Endothelial cell of umbilical vein (primary cell): ENCODE results near the gene MYBPC1. TPM values are rescaled to one million over a fixed set of nuclear protein-coding genes. Genes with fewer than 3 reads are reported as not detected.

Experiments used
- BruUV-seq: library from RNA; stranded (reverse); fragments of 400-500 nt; replicated peaks from 2 replicates; lab custom pipeline; 2021; lab: Mats Ljungman, UMichigan
- CTCF ChIA-PET: fragments of 300-600, 350-600 bp; sonication (Branson Sonifier 250); formaldehyde crosslinking; loops from one replicate; lab custom pipeline; 2021; ENCODE audit warnings: antibody characterized with exemption, inconsistent platforms; lab: Charles Lee
- POLR2A ChIA-PET: fragments of 300-600, 350-600 bp; sonication (Branson Sonifier 250); formaldehyde crosslinking; loops from one replicate; lab custom pipeline; 2021; ENCODE audit warnings: antibody characterized with exemption, inconsistent platforms; lab: Charles Lee
- DNase-seq: peaks from one replicate; pipeline ENCODE4 v3.0.0-alpha.2; 2011; ENCODE audit warnings: low read depth, low spot score
- FAIRE-seq: peaks from 2 replicates; lab custom pipeline; 2011; peaks lifted over from hg19 to GRCh38; lab: Jason Lieb, UNC
- H2AFZ ChIP-seq: 2 replicates; pipeline ENCODE4 v1.6.0; 2012; ENCODE audit warnings: low read depth, low read length, control low read depth, inconsistent platforms
- H3K27ac ChIP-seq: 2 replicates; pipeline ENCODE4 v1.5.1; 2011; ENCODE audit warnings: low read depth, mild to moderate bottlenecking, control low read depth, low read length, moderate library complexity; ENCODE audit not compliant: insufficient read depth
- H3K27me3 ChIP-seq, 2 experiments: 2 replicates each; pipeline versions ENCODE4 v1.6.0 to v1.6.1; 2011; ENCODE audit warnings: low read length in 2 of 2, mixed read lengths in 1 of 2; ENCODE audit not compliant: control insufficient read depth in 2 of 2, insufficient read depth in 2 of 2
- H3K36me3 ChIP-seq, 2 experiments: 2 replicates in 1 of 2; 3 replicates in 1 of 2; pipeline ENCODE4 v1.5.1; 2011; ENCODE audit warnings: low read length in 2 of 2, mild to moderate bottlenecking in 1 of 2, moderate library complexity in 1 of 2; ENCODE audit not compliant: control insufficient read depth in 2 of 2, insufficient read depth in 2 of 2; ENCODE audit errors: extremely low read depth in 1 of 2
- H3K4me1 ChIP-seq: 3 replicates; pipeline ENCODE4 v1.5.1; 2011; ENCODE audit warnings: mild to moderate bottlenecking, low read length; ENCODE audit not compliant: control insufficient read depth, insufficient read depth; ENCODE audit errors: extremely low read depth
- H3K4me2 ChIP-seq: 2 replicates; pipeline ENCODE4 v1.6.1; 2011; ENCODE audit warnings: low read length, control low read depth, mixed read lengths; ENCODE audit not compliant: insufficient read depth
- H3K4me3 ChIP-seq, 3 experiments: fragments of 200-600 bp in 1 of 3; sonication (generic), shearing (Covaris generic) in 1 of 3; replicated peaks in 1 of 3; 2 replicates each; pipeline ENCODE4 v1.5.1; 2011 to 2016; ENCODE audit warnings: control low read depth in 3 of 3, low read length in 3 of 3, mild to moderate bottlenecking in 2 of 3, inconsistent platforms in 1 of 3, low read depth in 1 of 3, moderate library complexity in 1 of 3; ENCODE audit not compliant: insufficient read depth in 1 of 3
- H3K79me2 ChIP-seq: 2 replicates; pipeline ENCODE4 v1.6.0; 2012; ENCODE audit warnings: low read length, inconsistent platforms; ENCODE audit not compliant: control insufficient read depth, insufficient read depth
- H3K9ac ChIP-seq: replicated peaks from 2 replicates; pipeline ENCODE3; 2011; ENCODE audit warnings: low read length, control low read depth; ENCODE audit not compliant: insufficient read depth; ENCODE audit errors: extremely low read depth
- H3K9me1 ChIP-seq: replicated peaks from 3 replicates; pipeline ENCODE4 v1.6.0; 2011; ENCODE audit warnings: mild to moderate bottlenecking, low read length; ENCODE audit not compliant: control insufficient read depth, insufficient read depth; ENCODE audit errors: extremely low read depth
- H3K9me3 ChIP-seq: replicated peaks from 2 replicates; pipeline ENCODE4 v1.5.1; 2012; ENCODE audit warnings: low read length, inconsistent platforms; ENCODE audit not compliant: control insufficient read depth, insufficient read depth
- H4K20me1 ChIP-seq: replicated peaks from 2 replicates; pipeline ENCODE3; 2011; ENCODE audit warnings: mild to moderate bottlenecking, low read length; ENCODE audit not compliant: control insufficient read depth, insufficient read depth; ENCODE audit errors: extremely low read depth
- EZH2 ChIP-seq: IDR thresholded peaks from 2 replicates; pipeline ENCODE4 v1.6.1; 2012; ENCODE audit warnings: borderline replicate concordance, low read depth, mild to moderate bottlenecking, moderate library complexity, low read length, inconsistent platforms; ENCODE audit not compliant: severe bottlenecking
- FOS ChIP-seq: IDR thresholded peaks from 2 replicates; pipeline ENCODE4 v1.6.1; 2011; ENCODE audit warnings: mild to moderate bottlenecking, low read length, moderate library complexity, borderline replicate concordance; ENCODE audit not compliant: insufficient read depth
- GATA2 ChIP-seq: IDR thresholded peaks from 2 replicates; pipeline ENCODE4 v1.7.0; 2011; ENCODE audit warnings: low read depth, mild to moderate bottlenecking, moderate library complexity, mixed read lengths, low read length; ENCODE audit not compliant: insufficient read length, insufficient read depth
- JUN ChIP-seq: IDR thresholded peaks from 2 replicates; pipeline ENCODE4 v1.6.1; 2011; ENCODE audit warnings: borderline replicate concordance, low read depth; ENCODE audit not compliant: insufficient read length, insufficient read depth
- MAX ChIP-seq: IDR thresholded peaks from 2 replicates; pipeline ENCODE4 v1.6.1; 2011; ENCODE audit not compliant: insufficient read depth, insufficient read length
- MYC ChIP-seq: IDR thresholded peaks from one replicate; pipeline ENCODE4 v1.6.1; 2011; ENCODE audit warnings: mild to moderate bottlenecking, low read depth, low read length
- POLR2A ChIP-seq: IDR thresholded peaks from 2 replicates; pipeline ENCODE4 v1.6.1; 2012; ENCODE audit warnings: low read depth, mild to moderate bottlenecking, control low read depth, low read length
- POLR2AphosphoS5 ChIP-seq: IDR thresholded peaks from 2 replicates; pipeline ENCODE4 v1.6.1; 2012; ENCODE audit warnings: low read depth, mild to moderate bottlenecking, control low read depth, low read length, moderate library complexity; ENCODE audit not compliant: insufficient read depth
- dilution Hi-C: fragments of 300-500 bp; cut with MboI; formaldehyde crosslinking; loops from one replicate; pipeline ENCODE4 v1.15.0; 2019; ENCODE audit warnings: low sequenced_read_pairs; ENCODE audit not compliant: extremely low pct_ligation_motif_present
- intact Hi-C: fragments of 100-400 bp; cut with micrococcal nuclease; formaldehyde crosslinking; loops from one replicate; pipeline ENCODE4 v1.10.0; 2022
- polyA plus RNA-seq, 4 experiments: library from polyadenylated mRNA; depleted of rRNA in 3 of 4; stranded (reverse) in 3 of 4; unstranded in 1 of 4; fragments of >200 nt; gene quantifications; 2 replicates each; pipeline versions ENCODE4 v1.2.1 to v1.2.3, GENCODE V29; 2011 to 2012; ENCODE audit warnings: missing spikeins in 1 of 4
- total RNA-seq: library from RNA; stranded (reverse); gene quantifications from 2 replicates; pipeline ENCODE4 v1.2.3, GENCODE V29; 2021
- TF ChIP-seq, protein P1 (sequence below), 2 donors: IDR thresholded peaks; 1 replicate in 1 of 2; 2 replicates in 1 of 2; pipeline ENCODE4 v1.5.1; 2011; ENCODE audit warnings: low read length in 2 of 2, mild to moderate bottlenecking in 2 of 2, moderate library complexity in 2 of 2, control low read depth in 1 of 2, inconsistent platforms in 1 of 2, low read depth in 1 of 2; ENCODE audit not compliant: insufficient read depth in 1 of 2; ENCODE audit errors: extremely low read depth in 1 of 2

The MYBPC1 gene
- total and polyA plus RNA-seq, 2 donors (not counting 3 experiments of a cell fraction or from before 2014, with no cell fraction given), result not detected

DNA sequence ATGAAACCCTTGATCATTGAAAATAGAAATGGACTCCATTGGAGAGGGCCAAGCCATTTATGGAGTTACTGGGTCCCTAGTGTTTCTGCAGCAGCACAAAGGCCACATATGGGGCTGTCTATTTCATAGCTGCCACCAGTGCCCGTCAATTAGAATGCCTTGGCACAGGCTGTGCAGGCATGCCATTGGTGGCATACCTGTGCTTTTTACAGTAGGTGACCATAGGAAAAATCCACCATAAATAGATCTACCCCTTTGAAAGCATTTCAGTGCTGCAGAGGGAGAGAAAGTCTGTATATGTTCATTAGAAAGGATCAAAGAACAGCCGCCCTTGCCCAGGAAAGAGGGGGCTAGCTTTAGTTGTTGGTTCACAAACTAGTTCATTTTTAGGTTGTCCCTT lies 13.1 kb downstream of the MYBPC1 start:
- dilution Hi-C loops, result no loop called here
- CTCF ChIA-PET, result interaction anchor here (0.5 kb wide), 1 partner anchor 76 kb away, joined by 4 read pairs; no protein-coding TSS in a partner anchor

More for the DNA sequence above, 13.1 kb downstream of the MYBPC1 start:
- DNase-seq (no peak), FAIRE-seq (no peak)
- no peak for TF ChIP-seq POLR2AphosphoS5
- TF ChIP-seq POLR2A, result no peak
- TF ChIP-seq MAX, result no peak
- TF ChIP-seq GATA2, result no peak
- TF ChIP-seq JUN, result no peak
- TF ChIP-seq EZH2, result no peak
- no peak for TF ChIP-seq FOS
- TF ChIP-seq MYC, result no peak
- TF ChIP-seq, protein P1, sequence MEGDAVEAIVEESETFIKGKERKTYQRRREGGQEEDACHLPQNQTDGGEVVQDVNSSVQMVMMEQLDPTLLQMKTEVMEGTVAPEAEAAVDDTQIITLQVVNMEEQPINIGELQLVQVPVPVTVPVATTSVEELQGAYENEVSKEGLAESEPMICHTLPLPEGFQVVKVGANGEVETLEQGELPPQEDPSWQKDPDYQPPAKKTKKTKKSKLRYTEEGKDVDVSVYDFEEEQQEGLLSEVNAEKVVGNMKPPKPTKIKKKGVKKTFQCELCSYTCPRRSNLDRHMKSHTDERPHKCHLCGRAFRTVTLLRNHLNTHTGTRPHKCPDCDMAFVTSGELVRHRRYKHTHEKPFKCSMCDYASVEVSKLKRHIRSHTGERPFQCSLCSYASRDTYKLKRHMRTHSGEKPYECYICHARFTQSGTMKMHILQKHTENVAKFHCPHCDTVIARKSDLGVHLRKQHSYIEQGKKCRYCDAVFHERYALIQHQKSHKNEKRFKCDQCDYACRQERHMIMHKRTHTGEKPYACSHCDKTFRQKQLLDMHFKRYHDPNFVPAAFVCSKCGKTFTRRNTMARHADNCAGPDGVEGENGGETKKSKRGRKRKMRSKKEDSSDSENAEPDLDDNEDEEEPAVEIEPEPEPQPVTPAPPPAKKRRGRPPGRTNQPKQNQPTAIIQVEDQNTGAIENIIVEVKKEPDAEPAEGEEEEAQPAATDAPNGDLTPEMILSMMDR (IDR thresholded peaks at IDR 0.05; ENCODE audit: extremely low read depth in 1 of 2, insufficient read depth in 1 of 2, low read depth in 1 of 2, low read length in 2 of 2), result no peak
- Histone ChIP-seq H3K36me3 (no peaks in the 10 kb centered on the region), H4K20me1 (no peaks in the 10 kb centered on the region), H2AFZ (no peak overlapping the region), H3K27ac (no peak overlapping the region), H3K9me3 (no peaks in the 10 kb centered on the region), H3K4me3 (no peak overlapping the region), H3K9me1 (no peaks in the 10 kb centered on the region), H3K4me2 (no peak overlapping the region), H3K9ac (no peak overlapping the region), H3K4me1 (no peaks in the 10 kb centered on the region), H3K27me3 (no peaks in the 10 kb centered on the region), H3K79me2 (no peaks in the 10 kb centered on the region)
- POLR2A ChIA-PET, result no interaction called here
- intact Hi-C loops, result no loop called here
- BruUV-seq, result no TSS peak
